HL-60 (cell line): ENCODE results near the gene SLC6A6.

Source experiments
- DNase-seq, 2 experiments: peaks; one replicate each; pipeline ENCODE4 v3.0.0-alpha.2; 2010 to 2020; ENCODE audit warnings: low read depth in 1 of 2, low spot score in 1 of 2
- H3K27ac ChIP-seq: fragments of 250-450 bp; sonication (Bioruptor Pico); replicated peaks from 2 replicates; pipeline ENCODE4 v1.5.1; 2020; ENCODE audit warnings: mild to moderate bottlenecking, moderate library complexity
- H3K27me3 ChIP-seq: fragments of 250-450 bp; sonication (Bioruptor Pico); 2 replicates; pipeline ENCODE4 v1.5.1; 2021; ENCODE audit warnings: mild to moderate bottlenecking, moderate library complexity; ENCODE audit not compliant: insufficient read depth, poor library complexity, severe bottlenecking
- H3K4me3 ChIP-seq: replicated peaks from 2 replicates; pipeline ENCODE4 v1.5.1; 2011; ENCODE audit warnings: mild to moderate bottlenecking, control low read depth, low read length; ENCODE audit not compliant: insufficient read depth
- CTCF ChIP-seq: IDR thresholded peaks from one replicate; pipeline ENCODE4 v1.5.1; 2011; ENCODE audit warnings: low read length, control low read depth, inconsistent platforms; ENCODE audit not compliant: insufficient read depth
- GABPA ChIP-seq: IDR thresholded peaks from 2 replicates; pipeline ENCODE4 v1.6.1; 2012; ENCODE audit warnings: low read depth
- POLR2AphosphoS5 ChIP-seq: IDR thresholded peaks from 2 replicates; pipeline ENCODE4 v1.6.1; 2012; ENCODE audit warnings: low read depth
- REST ChIP-seq: IDR thresholded peaks from 2 replicates; pipeline ENCODE4 v1.6.1; 2012; ENCODE audit warnings: low read depth; ENCODE audit not compliant: insufficient replicate concordance
- SPI1 ChIP-seq: IDR thresholded peaks from 2 replicates; pipeline ENCODE4 v1.6.1; 2012; ENCODE audit warnings: low read depth, mild to moderate bottlenecking, borderline replicate concordance

SLC6A6 gene

GRCh38 chr3:14460342-14461005, 58.1 kb downstream of the SLC6A6 start:
- Histone ChIP-seq H3K4me3 (no peak overlapping the region), H3K27me3 (no peaks in the 10 kb centered on the region), H3K27ac (no peak overlapping the region)
- no peak for TF ChIP-seq CTCF
- no peak for TF ChIP-seq REST
- no peak; the same call in 1 of the 2 replicates for TF ChIP-seq POLR2AphosphoS5
- no peak for TF ChIP-seq GABPA
- TF ChIP-seq SPI1, result no peak
- no peak for DNase-seq

GRCh38 chr3:14461006-14461747, 58.8 kb downstream of the SLC6A6 start:
- Histone ChIP-seq H3K27me3 (no peaks in the 10 kb centered on the region), H3K27ac (no peak overlapping the region), H3K4me3 (no peak overlapping the region)
- TF ChIP-seq CTCF (no peak), REST (no peak), SPI1 (no peak), POLR2AphosphoS5 (no peak), GABPA (no peak)
- no peak for DNase-seq

GRCh38 chr3:14461748-14462324, 59.4 kb downstream of the SLC6A6 start:
- DNase-seq, result peak in 1 of 2 experiments; percentile 40
- H3K4me3 ChIP-seq, result no peak overlapping the region
- H3K27me3 ChIP-seq, result no peaks in the 10 kb centered on the region
- H3K27ac ChIP-seq, result no peak overlapping the region
- TF ChIP-seq CTCF (peak; percentile 45), SPI1 (no peak)
